Measurements from ENCODE around the gene MAN1A2. TPM values are rescaled to one million over a fixed set of nuclear protein-coding genes. Genes with fewer than 3 reads are reported as not detected.

The MAN1A2 gene
- total RNA-seq, 4 donors from 2014 or later: 18.1 to 37.4 (median 26.3) TPM

DNA sequence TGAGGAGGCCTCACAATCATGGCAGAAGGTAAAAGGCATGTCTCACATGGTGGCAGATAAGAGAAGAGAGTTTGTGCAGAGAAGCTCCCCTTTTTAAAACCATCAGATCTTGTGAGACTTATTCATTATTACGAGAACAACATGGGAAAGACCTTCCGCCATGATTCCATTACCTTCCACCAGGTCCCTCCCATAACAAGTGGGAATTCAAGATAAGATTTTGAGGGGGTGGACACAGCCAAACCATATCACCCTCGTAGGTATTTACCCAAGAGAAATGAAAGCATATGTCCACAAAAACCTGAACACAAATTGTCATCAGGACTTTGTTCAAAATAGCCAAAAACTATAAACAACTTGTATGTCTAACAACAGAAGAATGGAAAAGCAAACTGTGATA is 192.7 kb downstream of the MAN1A2 start:
- DNase-seq: no peak

GRCh38 chr1:117561071-117561470 is 193.8 kb downstream of the MAN1A2 start:
- Histone ChIP-seq H3K4me1 (no peaks in the 10 kb centered on the region), H3K9me3 (peaks cover 0 to 8% (median 0%) of the 10 kb centered on the region in 3 donors), H3K4me3 (no peak overlapping the region), H3K36me3 (no peaks in the 10 kb centered on the region), H3K27ac (no peak overlapping the region), H3K27me3 (no peaks in the 10 kb centered on the region)
- TF ChIP-seq CTCF (IDR thresholded peaks at IDR 0.05) (no peak), POLR2A (IDR thresholded peaks at IDR 0.05) (no peak)
- WGBS, 2 donors: 90% methylated on average over 2 of the region's 2 CpGs; no CpG with 5 or more reads in 1 of the 2 donors
- no peak for DNase-seq
- intact Hi-C loops (cut with DNase I): no loop called here

More for the DNA sequence above, 192.7 kb downstream of the MAN1A2 start:
- Histone ChIP-seq H3K4me1 (no peaks in the 10 kb centered on the region), H3K27me3 (no peaks in the 10 kb centered on the region), H3K36me3 (no peaks in the 10 kb centered on the region), H3K27ac (no peak overlapping the region), H3K9me3 (peaks cover 0 to 8% (median 0%) of the 10 kb centered on the region in 3 donors), H3K4me3 (no peak overlapping the region)
- intact Hi-C loops (cut with DNase I): no loop called here
- TF ChIP-seq CTCF (IDR thresholded peaks at IDR 0.05) (no peak), POLR2A (IDR thresholded peaks at IDR 0.05) (no peak)
- 67 to 87% methylated on average over 3 of the region's 3 CpGs for WGBS, 2 donors

DNA sequence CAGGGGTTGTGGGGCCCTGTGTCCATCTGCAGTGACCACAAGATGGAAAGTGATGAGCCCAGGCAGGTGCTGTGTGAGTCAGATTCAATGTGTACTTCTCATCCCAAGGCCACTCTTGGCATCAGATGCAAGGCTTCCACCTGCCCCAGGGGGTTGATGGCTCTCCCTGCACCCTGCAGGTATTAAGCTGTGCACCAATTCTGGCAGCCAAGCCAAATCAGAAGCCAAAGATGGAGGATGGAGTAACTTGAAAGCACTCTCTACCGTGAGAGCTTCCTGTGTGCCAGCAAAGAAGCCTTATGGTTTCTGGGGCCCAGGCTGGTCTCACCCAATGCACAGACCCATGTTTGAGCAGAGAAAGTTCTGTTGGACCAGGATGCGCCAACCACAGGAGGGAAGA is 194.3 kb downstream of the MAN1A2 start:
- TF ChIP-seq POLR2A (IDR thresholded peaks at IDR 0.05): no peak
- no peak for TF ChIP-seq CTCF (IDR thresholded peaks at IDR 0.05)
- Histone ChIP-seq H3K27ac (no peak overlapping the region), H3K27me3 (no peaks in the 10 kb centered on the region), H3K4me3 (no peak overlapping the region), H3K36me3 (no peaks in the 10 kb centered on the region), H3K9me3 (peaks cover 0 to 8% (median 0%) of the 10 kb centered on the region in 3 donors), H3K4me1 (no peaks in the 10 kb centered on the region)
- DNase-seq: no peak
- 65 to 89% methylated on average over 1 to 2 of the region's 2 CpGs for WGBS, 2 donors
- intact Hi-C loops (cut with DNase I): no loop called here

DNA sequence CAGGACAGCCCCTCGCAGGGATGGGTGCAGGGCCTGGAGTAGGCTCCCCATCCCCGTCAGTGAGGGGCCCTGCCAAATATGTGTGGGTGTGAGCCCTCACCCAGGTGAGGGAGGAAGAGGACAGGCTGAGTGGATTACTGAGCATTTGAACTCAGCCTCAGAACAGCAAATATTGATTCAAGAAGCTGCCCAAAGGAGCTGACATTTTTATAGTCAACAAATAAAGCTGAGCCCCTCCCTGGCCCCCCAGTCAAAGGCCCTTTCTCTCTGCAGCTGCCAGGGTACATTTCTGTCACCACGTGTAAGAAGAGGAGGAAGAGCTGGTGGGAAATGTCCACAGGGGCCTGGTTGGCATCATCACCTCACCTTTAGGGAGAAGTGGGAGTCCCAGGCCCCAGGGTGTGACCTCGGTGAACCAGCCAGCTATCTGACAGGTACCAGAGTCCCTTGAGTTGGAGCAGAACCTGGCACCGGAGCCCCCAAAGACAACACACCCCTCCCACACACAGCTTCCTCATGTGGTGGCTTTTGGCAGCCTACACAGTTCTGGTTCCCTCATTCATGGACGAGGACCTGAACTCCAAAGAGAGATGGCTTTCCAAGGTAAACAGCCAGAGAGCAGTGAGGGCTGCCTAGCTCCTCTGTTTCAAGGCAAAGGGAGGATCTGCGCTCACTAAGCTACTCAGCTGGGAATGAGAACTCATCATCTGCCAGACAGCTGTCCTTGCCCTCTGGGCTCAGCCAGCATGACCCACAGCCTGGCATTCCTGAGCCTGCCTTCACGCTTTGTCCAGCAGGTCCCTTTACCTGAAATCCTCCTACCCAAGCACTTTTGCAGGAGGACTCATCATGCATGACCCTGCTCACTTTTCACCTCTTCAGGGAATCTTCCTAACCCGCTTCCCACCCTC is 195.6 kb downstream of the MAN1A2 start:
- Histone ChIP-seq H3K36me3 (no peaks in the 10 kb centered on the region), H3K4me1 (no peaks in the 10 kb centered on the region), H3K27me3 (no peaks in the 10 kb centered on the region), H3K27ac (no peak overlapping the region), H3K4me3 (no peak overlapping the region), H3K9me3 (peaks cover 0 to 8% (median 0%) of the 10 kb centered on the region in 3 donors)
- DNase-seq: no peak
- 66 to 72% methylated on average over 6 of the region's 9 CpGs for WGBS, 2 donors
- TF ChIP-seq POLR2A (IDR thresholded peaks at IDR 0.05) (no peak), CTCF (IDR thresholded peaks at IDR 0.05) (no peak)
- intact Hi-C loops (cut with DNase I): no loop called here

- H3K27me3 ChIP-seq: no peaks in the 10 kb centered on the region
- no peak for TF ChIP-seq CTCF (IDR thresholded peaks at IDR 0.05)
- no peak for TF ChIP-seq POLR2A (IDR thresholded peaks at IDR 0.05)
- H3K4me1 ChIP-seq: no peaks in the 10 kb centered on the region
- no peak for DNase-seq
- H3K9me3 ChIP-seq: peaks cover 0 to 8% (median 0%) of the 10 kb centered on the region in 3 donors
- WGBS, 2 donors: 63 to 66% methylated on average over 2 to 4 of the region's 4 CpGs
- no peak overlapping the region for H3K4me3 ChIP-seq
- H3K27ac ChIP-seq: no peak overlapping the region
- intact Hi-C loops (cut with DNase I): no loop called here
- H3K36me3 ChIP-seq: no peaks in the 10 kb centered on the region
Observed at GRCh38 chr1:117563492-117563875, 196.2 kb downstream of the MAN1A2 start.
